Measurements from ENCODE around the gene ZNF777.
"Not testable (repeated sequence)": the region's sequence is repeated elsewhere in the genome, so short reads cannot be mapped to it uniquely, and the experiment has no call there.

ZNF777 gene

DNA sequence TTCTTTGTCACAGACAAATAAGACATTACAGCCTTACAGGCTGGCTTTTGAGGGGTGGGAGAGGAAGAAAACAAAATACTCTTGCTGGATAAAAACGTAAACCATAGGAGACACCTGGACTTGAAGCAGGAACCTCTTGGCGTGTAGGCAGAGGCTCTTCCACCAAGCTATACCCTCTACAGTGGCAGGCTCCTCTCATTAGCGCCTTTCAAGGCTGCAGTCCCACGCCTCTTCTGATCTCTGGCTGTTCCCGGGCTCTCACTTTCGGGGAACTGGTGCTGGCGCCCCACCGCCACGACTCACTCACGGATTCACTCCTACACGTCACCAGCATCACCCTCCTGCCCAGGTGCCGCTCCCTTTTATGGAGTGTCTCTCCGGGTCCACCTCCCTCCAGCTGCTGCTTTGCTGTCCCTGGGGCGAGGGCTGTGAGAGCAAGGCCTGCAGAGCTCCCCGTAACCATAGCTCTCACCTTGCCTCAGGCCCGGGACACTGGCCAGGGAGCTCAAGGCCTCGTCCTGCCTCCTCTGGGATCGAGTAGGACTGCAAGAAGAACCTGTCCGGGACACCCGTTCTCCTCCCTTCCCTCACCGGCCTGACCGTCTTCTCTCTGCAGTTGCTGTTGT, 62.6 kb downstream of the ZNF777 start:
- Histone ChIP-seq H3K79me2 (ENCODE audit: low read length) (no peaks in the 10 kb centered on the region), H3K27me3 (replicated peaks; ENCODE audit: insufficient read depth, low read length) (no peaks in the 10 kb centered on the region), H4K20me1 (ENCODE audit: insufficient read depth, low read length) (no peaks in the 10 kb centered on the region), H3K9me2 (replicated peaks; ENCODE audit: insufficient read depth, low read length) (no peaks in the 10 kb centered on the region), H3F3A (ENCODE audit: insufficient read depth, low read length) (no peaks in the 10 kb centered on the region), H3K4me1 (ENCODE audit: low read length) (no peaks in the 10 kb centered on the region), H3K36me3 (replicated peaks; ENCODE audit: insufficient read depth, low read length) (no peaks in the 10 kb centered on the region), H3K27ac (ENCODE audit: low read length) (no peak overlapping the region), H3K9me3 (replicated peaks; ENCODE audit: insufficient read depth, low read length) (no peaks in the 10 kb centered on the region), H3K4me2 (ENCODE audit: low read depth, low read length) (no peak overlapping the region), H2AFZ (ENCODE audit: low read length) (no peak overlapping the region), H3K4me3 (ENCODE audit: low read length) (no peak overlapping the region), H3K9ac (ENCODE audit: low read length) (no peak overlapping the region)
- DNase-seq: no peak
- TF ChIP-seq CTCF (IDR thresholded peaks at IDR 0.05; ENCODE audit: low read length) (no peak), EZH2phosphoT487 (IDR thresholded peaks at IDR 0.05; ENCODE audit: low read length) (no peak), EZH2 (optimal IDR thresholded peaks at IDR 0.05; ENCODE audit: low read depth, low read length) (no peak)

- no peaks in the 10 kb centered on the region for H3K9me2 ChIP-seq (replicated peaks; ENCODE audit: insufficient read depth, low read length)
- no peaks in the 10 kb centered on the region for H3F3A ChIP-seq (ENCODE audit: insufficient read depth, low read length)
- no peaks in the 10 kb centered on the region for H3K27me3 ChIP-seq (replicated peaks; ENCODE audit: insufficient read depth, low read length)
- no peaks in the 10 kb centered on the region for H3K4me1 ChIP-seq (ENCODE audit: low read length)
- no peaks in the 10 kb centered on the region for H4K20me1 ChIP-seq (ENCODE audit: insufficient read depth, low read length)
- H3K27ac ChIP-seq (ENCODE audit: low read length): no peak overlapping the region
- H3K9ac ChIP-seq (ENCODE audit: low read length): no peak overlapping the region
- H3K79me2 ChIP-seq (ENCODE audit: low read length): no peaks in the 10 kb centered on the region
- H3K4me3 ChIP-seq (ENCODE audit: low read length): no peak overlapping the region
- TF ChIP-seq EZH2phosphoT487 (IDR thresholded peaks at IDR 0.05; ENCODE audit: low read length): no peak
- no peak for TF ChIP-seq EZH2 (optimal IDR thresholded peaks at IDR 0.05; ENCODE audit: low read depth, low read length)
- no peak for TF ChIP-seq CTCF (IDR thresholded peaks at IDR 0.05; ENCODE audit: low read length)
- H3K36me3 ChIP-seq (replicated peaks; ENCODE audit: insufficient read depth, low read length): no peaks in the 10 kb centered on the region
- no peak for DNase-seq
- H3K9me3 ChIP-seq (replicated peaks; ENCODE audit: insufficient read depth, low read length): no peaks in the 10 kb centered on the region
- no peak overlapping the region for H3K4me2 ChIP-seq (ENCODE audit: low read depth, low read length)
- no peak overlapping the region for H2AFZ ChIP-seq (ENCODE audit: low read length)
These were observed 63.3 kb downstream of the ZNF777 start for GRCh38 chr7:149397470-149398043.

GRCh38 chr7:149388550-149389335, 72.1 kb downstream of the ZNF777 start:
- H3K4me3 ChIP-seq (ENCODE audit: low read length): not testable (repeated sequence)

DNA sequence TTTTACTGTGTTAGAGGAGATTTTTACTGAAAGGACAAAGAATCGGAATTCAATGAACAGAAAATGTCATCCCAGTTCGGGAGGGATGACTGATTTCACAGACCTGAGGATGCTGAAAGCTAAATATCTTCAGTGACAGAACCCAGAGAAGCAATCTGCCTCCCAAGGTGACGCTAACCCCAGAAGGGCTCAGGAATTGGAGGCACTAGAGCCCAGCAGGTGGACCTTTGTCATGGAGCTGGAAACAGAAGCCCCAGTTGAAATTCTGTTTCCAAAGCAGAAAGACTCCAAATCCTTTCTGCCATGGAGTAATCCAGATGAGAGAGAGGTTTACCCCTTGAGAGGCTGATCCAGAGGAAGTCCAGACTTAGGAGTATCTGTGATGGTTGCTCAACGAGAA, 74.3 kb downstream of the ZNF777 start:
- not testable (repeated sequence) for H3K79me2 ChIP-seq (ENCODE audit: low read length)

More at GRCh38 chr7:149388550-149389335, 72.1 kb downstream of the ZNF777 start:
- DNase-seq; H4K20me1 ChIP-seq (ENCODE audit: insufficient read depth, low read length); H3K9ac ChIP-seq (ENCODE audit: low read length); H3K4me2 ChIP-seq (ENCODE audit: low read depth, low read length); H2AFZ ChIP-seq (ENCODE audit: low read length); H3K9me3 ChIP-seq (replicated peaks; ENCODE audit: insufficient read depth, low read length); H3K79me2 ChIP-seq (ENCODE audit: low read length); H3K27ac ChIP-seq (ENCODE audit: low read length); H3F3A ChIP-seq (ENCODE audit: insufficient read depth, low read length); H3K27me3 ChIP-seq (replicated peaks; ENCODE audit: insufficient read depth, low read length); H3K9me2 ChIP-seq (replicated peaks; ENCODE audit: insufficient read depth, low read length); H3K4me1 ChIP-seq (ENCODE audit: low read length); H3K36me3 ChIP-seq (replicated peaks; ENCODE audit: insufficient read depth, low read length): not testable (repeated sequence)

More for the DNA sequence above, 74.3 kb downstream of the ZNF777 start:
- H3K4me2 ChIP-seq (ENCODE audit: low read depth, low read length); H3K9ac ChIP-seq (ENCODE audit: low read length); H3K4me1 ChIP-seq (ENCODE audit: low read length); H3K27me3 ChIP-seq (replicated peaks; ENCODE audit: insufficient read depth, low read length); H3K36me3 ChIP-seq (replicated peaks; ENCODE audit: insufficient read depth, low read length); H4K20me1 ChIP-seq (ENCODE audit: insufficient read depth, low read length); H3F3A ChIP-seq (ENCODE audit: insufficient read depth, low read length); H3K4me3 ChIP-seq (ENCODE audit: low read length); H3K9me3 ChIP-seq (replicated peaks; ENCODE audit: insufficient read depth, low read length); DNase-seq; H3K27ac ChIP-seq (ENCODE audit: low read length); H3K9me2 ChIP-seq (replicated peaks; ENCODE audit: insufficient read depth, low read length); H2AFZ ChIP-seq (ENCODE audit: low read length): not testable (repeated sequence)
